Fibroblast of upper back skin (primary cell): Measurements from ENCODE around the gene KCNMB4.
A peak's percentile ranks its signal among the peaks of the same experiment; 100 is the strongest.

Experiments
- DNase-seq: peaks from one replicate; pipeline ENCODE4 v3.0.0-alpha.2; 2013

The KCNMB4 gene

GRCh38 chr12:70365648-70366518, at the start of gene KCNMB4:
Gene KCNMB4 (plus strand): TSS chr12:70366290. CDS start chr12:70366735, 445 bp downstream.
- peak; percentile 40 for DNase-seq

- DNase-seq = no peak
These were observed 48.3 kb upstream of the KCNMB4 start for GRCh38 chr12:70317781-70318180.

GRCh38 chr12:70319605-70320004, 46.5 kb upstream of the KCNMB4 start:
- no peak for DNase-seq

DNA sequence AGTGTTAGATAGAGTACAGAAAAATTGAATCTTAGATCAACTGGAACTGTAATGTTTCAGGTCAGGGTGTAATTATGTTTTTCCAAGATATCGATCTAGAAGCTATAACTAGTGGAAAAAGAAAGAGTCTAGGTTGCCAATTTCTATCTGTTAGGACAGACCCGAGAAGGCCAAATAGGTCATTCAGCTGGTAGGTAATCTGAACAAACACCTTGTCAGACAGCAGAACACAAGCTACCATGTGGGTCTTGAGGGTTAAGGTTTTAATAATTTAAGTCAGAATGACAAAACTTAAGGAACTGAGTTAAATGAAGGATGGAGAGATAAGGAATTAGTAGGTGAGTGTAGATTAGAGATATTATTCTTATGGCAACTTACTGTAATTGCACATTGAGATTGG, 44.9 kb upstream of the KCNMB4 start:
- DNase-seq = no peak

DNA sequence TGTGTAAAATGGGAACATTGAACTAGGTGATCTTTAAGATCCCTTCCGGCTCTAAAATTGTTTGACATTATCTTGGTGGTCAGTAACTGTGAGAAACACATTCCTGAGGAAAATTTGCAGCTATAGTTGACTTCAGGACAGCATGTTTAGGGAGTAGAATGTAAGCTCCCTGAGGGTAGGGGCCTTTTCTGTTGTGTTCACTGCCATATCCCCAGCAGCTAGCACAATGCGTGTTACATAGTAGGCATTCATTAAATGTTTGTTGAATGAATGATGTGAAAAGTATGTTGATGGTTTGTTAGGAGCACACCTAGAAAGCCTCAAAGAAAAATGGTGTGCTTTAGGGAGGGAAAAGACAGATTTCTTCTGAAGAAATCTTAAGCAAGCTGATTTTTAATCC, 38.5 kb upstream of the KCNMB4 start:
- DNase-seq = no peak

- DNase-seq = no peak
These were observed 36.4 kb upstream of the KCNMB4 start for GRCh38 chr12:70329728-70330127.

DNA sequence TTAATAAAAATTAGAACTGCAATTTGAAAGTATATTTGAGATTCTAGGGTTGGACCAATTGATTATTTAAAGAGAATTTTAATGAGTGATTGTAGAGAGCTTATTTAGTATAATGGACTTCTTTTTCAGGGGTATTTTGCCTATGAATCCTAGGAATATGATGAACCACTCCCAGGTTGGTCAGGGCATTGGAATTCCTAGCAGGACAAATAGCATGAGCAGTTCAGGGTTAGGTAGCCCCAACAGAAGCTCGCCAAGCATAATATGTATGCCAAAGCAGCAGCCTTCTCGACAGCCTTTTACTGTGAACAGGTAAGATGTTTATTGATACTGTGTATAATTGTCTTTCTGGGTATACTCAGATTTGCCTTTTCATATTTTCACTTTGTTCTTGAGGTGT, 35.9 kb upstream of the KCNMB4 start:
- no peak for DNase-seq

DNA sequence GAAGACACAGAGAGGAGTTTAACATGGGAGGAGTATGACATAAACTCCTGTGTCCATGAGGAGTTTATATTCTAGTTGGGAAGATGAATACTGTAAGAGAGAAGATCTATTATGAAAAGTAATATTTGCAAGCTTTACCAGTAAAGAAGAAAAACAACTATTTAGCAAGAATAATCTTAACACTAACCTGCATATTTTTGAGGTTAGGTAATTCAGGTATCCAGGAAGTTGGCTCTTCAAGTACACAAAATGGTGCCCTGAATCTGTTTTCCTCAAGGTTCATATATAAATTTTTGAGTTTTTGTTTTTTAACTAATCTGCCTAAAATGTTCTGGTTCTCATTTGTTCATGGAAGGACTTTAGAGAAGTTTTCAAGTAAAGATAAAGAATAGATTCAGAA, 33.9 kb upstream of the KCNMB4 start:
- no peak for DNase-seq

- no peak for DNase-seq
These were observed 31.3 kb upstream of the KCNMB4 start for GRCh38 chr12:70334742-70335141.

- DNase-seq = peak; percentile 22
These were observed 27.6 kb upstream of the KCNMB4 start for GRCh38 chr12:70338531-70338930.

DNA sequence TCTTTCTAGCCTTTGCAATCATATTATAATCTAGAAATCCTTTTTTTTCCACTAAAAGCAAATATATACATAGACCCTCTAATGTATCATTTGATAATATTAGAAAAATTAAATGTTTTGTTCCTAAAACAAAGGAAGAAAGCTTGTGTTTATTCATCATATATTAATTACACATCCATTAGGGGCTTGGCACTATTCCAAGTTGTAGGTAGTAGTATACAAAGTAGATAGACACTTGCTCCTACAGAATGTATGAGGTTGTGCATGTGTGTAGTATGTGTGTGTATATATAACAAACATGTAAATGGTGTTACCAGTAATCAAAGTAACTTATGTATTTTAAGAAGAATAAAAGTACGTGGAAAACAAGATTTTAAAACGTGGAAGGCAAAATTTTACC, 15.0 kb upstream of the KCNMB4 start:
- DNase-seq = no peak

- DNase-seq = no peak
These were observed 12.1 kb upstream of the KCNMB4 start for GRCh38 chr12:70353780-70354660.

DNA sequence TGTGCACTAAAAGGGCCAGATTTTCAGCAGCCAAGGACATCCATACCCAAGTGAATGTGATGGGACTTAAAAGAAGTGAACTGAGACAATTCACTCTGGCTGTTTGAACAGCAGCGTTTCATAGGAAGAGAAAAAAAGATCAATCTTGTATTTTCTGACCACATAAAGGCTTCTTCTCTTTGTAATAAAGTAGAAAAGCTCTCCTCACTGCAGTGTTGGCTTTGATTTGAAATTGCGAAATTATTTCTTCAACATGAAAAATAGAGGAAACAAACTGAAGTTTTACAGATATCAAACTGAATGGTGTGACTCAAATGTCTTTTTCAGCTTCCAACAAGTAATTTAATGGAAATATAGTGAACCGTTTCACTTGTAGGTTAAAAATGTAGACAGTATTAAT, 11.3 kb upstream of the KCNMB4 start:
- DNase-seq = no peak

DNA sequence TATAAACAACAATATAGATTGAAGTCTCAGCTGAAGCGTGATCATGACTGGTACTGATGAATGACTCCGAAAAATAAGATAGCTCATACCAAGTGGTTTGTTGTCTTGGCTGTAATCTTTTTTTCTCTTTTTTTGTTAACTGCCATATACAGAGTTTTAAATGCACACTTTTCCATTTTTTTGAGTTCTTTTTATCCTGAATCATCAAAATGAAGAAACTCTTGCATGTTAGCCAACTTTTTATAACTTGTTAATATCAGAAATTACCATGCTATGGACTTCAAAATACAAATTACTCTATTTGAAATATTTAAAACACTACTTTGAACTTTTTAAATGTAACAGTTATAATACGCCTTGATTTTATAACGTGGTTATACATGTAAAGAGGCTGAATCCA, 10.1 kb upstream of the KCNMB4 start:
- DNase-seq = no peak

- no peak for DNase-seq
These were observed 6.5 kb upstream of the KCNMB4 start for GRCh38 chr12:70359458-70360197.

- no peak for DNase-seq
These were observed 5.9 kb upstream of the KCNMB4 start for GRCh38 chr12:70360218-70360617.

GRCh38 chr12:70364695-70365397, 1.2 kb upstream of the KCNMB4 start:
- no peak for DNase-seq

GRCh38 chr12:70365398-70365647, 767 bp upstream of the KCNMB4 start:
- DNase-seq = no peak

GRCh38 chr12:70366581-70367257, 629 bp downstream of the KCNMB4 start:
- no peak for DNase-seq

GRCh38 chr12:70367258-70368141, 1.4 kb downstream of the KCNMB4 start:
- DNase-seq = no peak

GRCh38 chr12:70372881-70373280, 6.8 kb downstream of the KCNMB4 start:
- no peak for DNase-seq
